Activated CD8-positive, alpha-beta memory T cell treated with anti-CD3 and anti-CD28 coated beads, Interleukin-2, amount 10 ng/mL, durations not matched to agents 7 days and 5 days (primary cell): ENCODE measurements around the gene DPP6. TPM values are rescaled to one million over a fixed set of nuclear protein-coding genes. Genes with fewer than 3 reads are reported as not detected.
"Not testable (repeated sequence)": the region's sequence is repeated elsewhere in the genome, so short reads cannot be mapped to it uniquely, and the experiment has no call there.

Experiments used
- ATAC-seq: fragments of 150-1000 bp; cut with Tn5 transposase; one replicate; pipeline ENCODE4 v1.10.0; 2021; ENCODE audit warnings: moderate library complexity
- CTCF ChIA-PET: fragments of 350-600 bp; sonication (Branson Sonifier 250); formaldehyde crosslinking; loops from one replicate; lab custom pipeline; 2021; ENCODE audit warnings: antibody characterized with exemption; lab: Charles Lee
- DNase-seq: peaks from one replicate; pipeline ENCODE4 v3.0.0-alpha.2; 2020
- H3K27ac Mint-ChIP-seq: one replicate; pipeline ENCODE4 v1.8.0; 2021; ENCODE audit warnings: mild to moderate bottlenecking, mixed read lengths
- H3K27me3 Mint-ChIP-seq: one replicate; pipeline ENCODE4 v1.8.0; 2021; ENCODE audit warnings: mixed read lengths
- H3K36me3 Mint-ChIP-seq: one replicate; pipeline ENCODE4 v1.8.0; 2021; ENCODE audit warnings: mild to moderate bottlenecking, mixed read lengths
- H3K4me1 Mint-ChIP-seq: one replicate; pipeline ENCODE4 v1.8.0; 2021; ENCODE audit warnings: mixed read lengths
- H3K4me3 Mint-ChIP-seq: one replicate; pipeline ENCODE4 v1.8.0; 2021; ENCODE audit warnings: mild to moderate bottlenecking, moderate library complexity, mixed read lengths
- H3K9me3 Mint-ChIP-seq: one replicate; pipeline ENCODE4 v1.8.0; 2022; ENCODE audit warnings: low read depth, mixed read lengths
- total RNA-seq, 2 experiments: library from RNA; stranded (reverse); gene quantifications; one replicate each; pipeline ENCODE4 v1.2.3, GENCODE V29; 2021

The DPP6 gene
- total RNA-seq, 2 experiments from 2014 or later: not detected

DNA sequence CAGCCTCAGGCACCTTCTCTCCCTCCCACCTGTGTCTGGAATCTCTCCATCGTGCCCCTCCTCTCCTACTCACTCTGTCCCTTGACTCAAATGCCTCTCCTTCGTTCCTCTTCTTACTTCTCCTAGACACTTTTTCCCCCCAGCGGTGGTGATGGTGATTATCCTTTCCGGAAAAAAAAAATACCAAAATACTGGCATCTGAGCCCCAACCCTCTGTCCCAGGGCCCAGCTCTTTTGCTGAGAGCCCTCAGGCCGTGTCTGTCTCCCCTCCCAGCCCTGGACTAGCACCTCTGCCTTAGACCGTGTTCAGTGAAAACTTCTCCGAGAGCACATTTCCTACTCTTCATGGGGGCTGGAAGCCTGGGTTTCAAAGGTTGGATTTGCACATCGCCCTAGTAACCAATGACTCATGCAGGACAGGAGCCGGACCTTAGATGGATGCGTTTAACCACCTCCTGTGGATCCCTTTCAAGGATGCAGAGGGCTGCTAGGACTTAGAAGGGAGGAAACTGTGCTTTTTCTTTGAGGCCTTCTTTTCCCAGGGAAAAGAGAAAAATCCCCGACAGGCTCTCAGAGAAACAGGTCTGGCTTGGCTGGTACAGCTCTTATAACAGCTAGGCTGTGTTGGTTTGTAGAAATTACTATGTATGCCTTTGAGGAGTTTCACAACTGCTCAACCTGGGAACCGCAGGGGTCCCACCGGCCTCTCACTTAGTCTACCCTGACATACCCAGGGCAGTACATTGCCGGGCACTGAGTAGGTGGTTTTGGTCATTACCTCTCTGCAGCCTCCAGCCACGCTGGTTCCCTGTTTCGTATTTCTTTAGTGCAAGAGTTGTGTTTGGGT lies 1.5 kb downstream of the DPP6 start:
- H3K27ac Mint-ChIP-seq, H3K4me3 Mint-ChIP-seq, H3K9me3 Mint-ChIP-seq, CTCF ChIA-PET, H3K36me3 Mint-ChIP-seq, ATAC-seq, DNase-seq, H3K4me1 Mint-ChIP-seq: not testable (repeated sequence)
- H3K27me3 Mint-ChIP-seq: peaks cover 12% of the 10 kb centered on the region

GRCh38 chr7:154054664-154055063 lies 2.5 kb downstream of the DPP6 start:
- H3K36me3 Mint-ChIP-seq, H3K4me1 Mint-ChIP-seq, H3K9me3 Mint-ChIP-seq, H3K4me3 Mint-ChIP-seq, CTCF ChIA-PET, ATAC-seq, DNase-seq, H3K27ac Mint-ChIP-seq: not testable (repeated sequence)
- H3K27me3 Mint-ChIP-seq: peaks cover 12% of the 10 kb centered on the region

GRCh38 chr7:154055491-154056106 lies 3.4 kb downstream of the DPP6 start:
- H3K27ac Mint-ChIP-seq, H3K4me1 Mint-ChIP-seq, H3K36me3 Mint-ChIP-seq, H3K4me3 Mint-ChIP-seq, H3K9me3 Mint-ChIP-seq, ATAC-seq, CTCF ChIA-PET: not testable (repeated sequence)
- peaks cover 12% of the 10 kb centered on the region for H3K27me3 Mint-ChIP-seq
- peak; percentile 44 for DNase-seq

- H3K4me1 Mint-ChIP-seq, H3K4me3 Mint-ChIP-seq, H3K27ac Mint-ChIP-seq: not testable (repeated sequence)
Observed at GRCh38 chr7:154058783-154059182, 6.6 kb downstream of the DPP6 start.

DNA sequence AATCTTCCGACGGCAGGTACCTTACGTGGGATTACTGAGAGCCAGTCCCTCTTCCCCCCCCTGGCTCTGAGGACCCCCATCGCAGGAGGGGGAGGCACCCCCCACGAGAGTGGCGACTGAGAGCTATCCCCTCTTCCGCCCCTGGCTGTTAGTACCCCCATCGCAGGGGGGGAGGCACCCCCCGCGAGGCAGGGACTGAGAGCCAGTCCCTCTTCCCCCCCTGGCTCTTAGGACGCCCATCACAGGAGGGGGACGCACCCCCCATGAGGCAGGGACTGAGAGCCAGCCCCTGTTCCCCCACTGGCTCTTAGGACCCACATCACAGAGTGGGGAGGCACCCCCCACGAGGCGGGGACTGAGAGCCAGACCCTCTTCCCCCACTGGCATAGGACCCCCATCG lies 8.4 kb downstream of the DPP6 start:
- H3K4me3 Mint-ChIP-seq, H3K27me3 Mint-ChIP-seq, ATAC-seq, H3K36me3 Mint-ChIP-seq, H3K27ac Mint-ChIP-seq, H3K9me3 Mint-ChIP-seq, CTCF ChIA-PET, H3K4me1 Mint-ChIP-seq, DNase-seq: not testable (repeated sequence)

More at GRCh38 chr7:154058783-154059182, 6.6 kb downstream of the DPP6 start:
- DNase-seq, H3K9me3 Mint-ChIP-seq, H3K36me3 Mint-ChIP-seq, ATAC-seq, H3K27me3 Mint-ChIP-seq, CTCF ChIA-PET: not testable (repeated sequence)

DNA sequence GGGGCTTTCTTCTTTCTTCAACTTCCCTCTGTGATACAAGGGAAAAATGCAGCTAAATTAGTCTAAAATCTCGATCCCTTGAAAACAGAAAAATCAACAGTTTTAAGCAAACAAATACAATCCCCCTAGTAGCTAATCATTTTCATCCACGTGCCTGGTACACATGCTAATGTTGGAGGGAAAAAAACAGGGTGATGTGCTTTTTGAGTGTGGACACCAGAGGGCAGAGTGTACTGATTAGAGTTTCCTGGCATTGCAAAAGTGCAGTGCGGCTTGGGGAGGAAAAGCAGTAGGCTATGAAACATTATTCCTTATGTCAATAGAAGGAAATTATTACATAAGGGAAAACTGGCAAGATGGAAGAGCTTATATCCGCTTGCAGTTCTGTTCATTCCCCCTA lies 19.6 kb downstream of the DPP6 start:
- CTCF ChIA-PET, H3K9me3 Mint-ChIP-seq, H3K4me1 Mint-ChIP-seq, H3K27ac Mint-ChIP-seq, H3K36me3 Mint-ChIP-seq, H3K27me3 Mint-ChIP-seq, ATAC-seq, H3K4me3 Mint-ChIP-seq, DNase-seq: not testable (repeated sequence)

GRCh38 chr7:154072395-154073181 lies 20.4 kb downstream of the DPP6 start:
- DNase-seq, H3K4me1 Mint-ChIP-seq, H3K27me3 Mint-ChIP-seq, CTCF ChIA-PET, H3K4me3 Mint-ChIP-seq, ATAC-seq, H3K9me3 Mint-ChIP-seq, H3K27ac Mint-ChIP-seq, H3K36me3 Mint-ChIP-seq: not testable (repeated sequence)

GRCh38 chr7:154078523-154078922 lies 26.3 kb downstream of the DPP6 start:
- CTCF ChIA-PET, H3K4me3 Mint-ChIP-seq, H3K27ac Mint-ChIP-seq, DNase-seq, ATAC-seq, H3K27me3 Mint-ChIP-seq, H3K9me3 Mint-ChIP-seq, H3K4me1 Mint-ChIP-seq, H3K36me3 Mint-ChIP-seq: not testable (repeated sequence)

- H3K27ac Mint-ChIP-seq, CTCF ChIA-PET, H3K4me3 Mint-ChIP-seq, H3K36me3 Mint-ChIP-seq, H3K9me3 Mint-ChIP-seq, DNase-seq, H3K4me1 Mint-ChIP-seq, ATAC-seq, H3K27me3 Mint-ChIP-seq: not testable (repeated sequence)
Observed at GRCh38 chr7:154080249-154080648, 28.1 kb downstream of the DPP6 start.

GRCh38 chr7:154087037-154087725 lies 35.0 kb downstream of the DPP6 start:
- H3K4me1 Mint-ChIP-seq, H3K4me3 Mint-ChIP-seq, DNase-seq, H3K27me3 Mint-ChIP-seq, H3K27ac Mint-ChIP-seq, H3K9me3 Mint-ChIP-seq, H3K36me3 Mint-ChIP-seq, CTCF ChIA-PET, ATAC-seq: not testable (repeated sequence)

DNA sequence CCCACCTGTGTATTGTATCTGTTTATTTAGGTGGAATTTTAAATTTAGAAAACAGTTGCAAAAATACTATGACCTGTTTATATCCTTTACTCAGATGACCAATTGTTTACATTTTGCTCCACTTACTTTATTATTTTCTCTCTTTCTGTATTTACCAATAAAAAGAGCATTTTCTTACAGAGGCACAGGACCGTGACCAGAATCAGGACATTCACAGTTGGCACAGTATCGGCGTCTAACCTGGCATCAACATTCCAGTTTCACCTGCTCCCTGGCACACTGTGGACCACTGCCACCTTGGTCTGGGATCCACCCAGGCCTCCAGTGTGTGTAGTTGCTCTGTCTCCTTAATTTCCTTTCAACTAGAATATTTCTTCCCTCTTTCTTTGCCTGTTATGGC lies 39.9 kb downstream of the DPP6 start:
- H3K9me3 Mint-ChIP-seq, H3K27ac Mint-ChIP-seq, H3K4me3 Mint-ChIP-seq, CTCF ChIA-PET, H3K4me1 Mint-ChIP-seq, ATAC-seq, DNase-seq, H3K27me3 Mint-ChIP-seq, H3K36me3 Mint-ChIP-seq: not testable (repeated sequence)

GRCh38 chr7:154095201-154095600 lies 43.0 kb downstream of the DPP6 start:
- DNase-seq, CTCF ChIA-PET, H3K4me3 Mint-ChIP-seq, H3K9me3 Mint-ChIP-seq, H3K4me1 Mint-ChIP-seq, H3K36me3 Mint-ChIP-seq, H3K27ac Mint-ChIP-seq, H3K27me3 Mint-ChIP-seq, ATAC-seq: not testable (repeated sequence)

DNA sequence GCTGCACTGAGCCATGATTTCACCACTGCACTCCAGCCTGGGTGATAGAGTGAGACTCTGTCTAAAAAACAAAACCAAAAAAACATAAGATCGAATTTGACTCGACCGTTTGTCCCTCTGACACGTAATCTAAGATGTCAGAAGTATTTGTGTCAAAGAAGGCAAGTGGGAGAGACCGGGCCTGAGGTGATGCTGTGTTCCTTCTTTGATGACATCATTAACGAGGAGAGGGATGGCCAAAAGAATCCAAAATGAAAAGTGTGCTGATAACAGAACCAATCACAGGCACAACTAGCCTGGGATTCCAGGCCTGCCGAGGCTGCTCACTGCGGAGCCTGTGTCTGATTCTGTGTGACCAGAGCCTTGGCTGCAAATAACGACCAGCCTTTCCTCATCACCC lies 52.9 kb downstream of the DPP6 start:
- DNase-seq, H3K4me1 Mint-ChIP-seq, H3K27me3 Mint-ChIP-seq, H3K36me3 Mint-ChIP-seq, CTCF ChIA-PET, H3K4me3 Mint-ChIP-seq, ATAC-seq, H3K27ac Mint-ChIP-seq: not testable (repeated sequence)
- H3K9me3 Mint-ChIP-seq: peaks cover 11% of the 10 kb centered on the region
